SK-N-MC (cell line): ENCODE data around the gene SLC2A9.

ENCODE experiments used
- EZH2 ChIP-seq: fragments of 200-600 bp; sonication (generic); IDR thresholded peaks from one replicate; pipeline ENCODE4 v1.6.1; 2017; ENCODE audit warnings: antibody characterized with exemption
- POLR2AphosphoS5 ChIP-seq: IDR thresholded peaks from 2 replicates; pipeline ENCODE4 v1.6.1; 2012; ENCODE audit warnings: mild to moderate bottlenecking, low read depth, low read length, borderline replicate concordance

GRCh38 chr4:9885958-9886357, 135.3 kb downstream of the SLC2A9 start:
- no peak for TF ChIP-seq POLR2AphosphoS5
- no peak for TF ChIP-seq EZH2
